ENCODE results near the gene ADPRH. TPM values are rescaled to one million over a fixed set of nuclear protein-coding genes. Genes with fewer than 3 reads are reported as not detected.

The ADPRH gene
- total and polyA plus RNA-seq, 7 donors = 1.2 to 11.6 (median 7.2) TPM

DNA sequence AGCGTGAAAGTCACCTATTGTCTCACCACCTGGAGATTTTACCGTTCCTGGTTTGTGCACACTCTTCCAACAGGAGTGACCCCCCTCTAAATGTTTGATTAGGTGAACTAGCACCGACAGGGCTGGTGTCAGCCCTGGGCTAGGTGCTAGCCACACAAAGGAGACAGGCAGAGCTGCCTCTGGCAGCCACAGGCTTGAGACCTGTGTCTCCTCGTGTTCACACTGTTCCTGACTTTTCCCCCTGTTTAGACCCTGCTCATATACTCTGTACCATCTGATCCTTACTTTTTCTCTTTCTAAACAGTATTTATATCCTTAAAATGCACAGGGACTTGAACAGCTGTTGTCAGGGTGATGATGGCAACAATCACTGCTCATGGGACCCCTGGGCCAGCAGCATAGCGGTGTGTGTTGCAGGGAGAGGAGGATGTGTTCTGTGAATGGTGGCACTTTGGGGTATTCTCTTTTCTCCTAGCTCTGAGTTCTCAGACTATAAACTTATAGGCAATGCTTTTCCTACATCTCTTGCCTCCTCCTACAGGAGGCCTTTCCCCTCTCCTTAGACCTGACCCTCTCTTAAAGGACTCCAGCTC lies 25.4 kb upstream of the ADPRH start:
- H3K4me1 ChIP-seq = no peaks in the 10 kb centered on the region
- H3K27me3 ChIP-seq = no peaks in the 10 kb centered on the region
- TF ChIP-seq, protein P1, sequence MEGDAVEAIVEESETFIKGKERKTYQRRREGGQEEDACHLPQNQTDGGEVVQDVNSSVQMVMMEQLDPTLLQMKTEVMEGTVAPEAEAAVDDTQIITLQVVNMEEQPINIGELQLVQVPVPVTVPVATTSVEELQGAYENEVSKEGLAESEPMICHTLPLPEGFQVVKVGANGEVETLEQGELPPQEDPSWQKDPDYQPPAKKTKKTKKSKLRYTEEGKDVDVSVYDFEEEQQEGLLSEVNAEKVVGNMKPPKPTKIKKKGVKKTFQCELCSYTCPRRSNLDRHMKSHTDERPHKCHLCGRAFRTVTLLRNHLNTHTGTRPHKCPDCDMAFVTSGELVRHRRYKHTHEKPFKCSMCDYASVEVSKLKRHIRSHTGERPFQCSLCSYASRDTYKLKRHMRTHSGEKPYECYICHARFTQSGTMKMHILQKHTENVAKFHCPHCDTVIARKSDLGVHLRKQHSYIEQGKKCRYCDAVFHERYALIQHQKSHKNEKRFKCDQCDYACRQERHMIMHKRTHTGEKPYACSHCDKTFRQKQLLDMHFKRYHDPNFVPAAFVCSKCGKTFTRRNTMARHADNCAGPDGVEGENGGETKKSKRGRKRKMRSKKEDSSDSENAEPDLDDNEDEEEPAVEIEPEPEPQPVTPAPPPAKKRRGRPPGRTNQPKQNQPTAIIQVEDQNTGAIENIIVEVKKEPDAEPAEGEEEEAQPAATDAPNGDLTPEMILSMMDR (IDR thresholded peaks at IDR 0.05) = no peak
- TF ChIP-seq POLR2AphosphoS5 (IDR thresholded peaks at IDR 0.05) (no peak), POLR2A (IDR thresholded peaks at IDR 0.05) (no peak), EP300 (IDR thresholded peaks at IDR 0.05) (no peak)
- H3K27ac ChIP-seq = no peak overlapping the region
- H3K36me3 ChIP-seq = no peaks in the 10 kb centered on the region
- intact Hi-C loops (cut with DNase I) = no loop called here
- 63 to 68% methylated on average over 5 of the region's 5 CpGs for WGBS, 2 donors
- DNase-seq = no peak
- H3K4me3 ChIP-seq = no peak overlapping the region
- H3K9me3 ChIP-seq = no peaks in the 10 kb centered on the region

GRCh38 chr3:119555309-119555735 lies 24.0 kb upstream of the ADPRH start:
- 56 to 58% methylated on average over 4 of the region's 4 CpGs for WGBS, 2 donors
- H3K4me3 ChIP-seq = no peak overlapping the region
- DNase-seq = no peak
- intact Hi-C loops (cut with DNase I) = no loop called here
- no peak overlapping the region for H3K27ac ChIP-seq
- no peaks in the 10 kb centered on the region for H3K9me3 ChIP-seq
- no peaks in the 10 kb centered on the region for H3K27me3 ChIP-seq
- no peaks in the 10 kb centered on the region for H3K36me3 ChIP-seq
- no peaks in the 10 kb centered on the region for H3K4me1 ChIP-seq
- no peak for TF ChIP-seq POLR2AphosphoS5 (IDR thresholded peaks at IDR 0.05)
- TF ChIP-seq, protein P1 (IDR thresholded peaks at IDR 0.05) = no peak
- no peak for TF ChIP-seq EP300 (IDR thresholded peaks at IDR 0.05)
- TF ChIP-seq POLR2A (IDR thresholded peaks at IDR 0.05) = no peak

GRCh38 chr3:119555929-119556328 lies 23.4 kb upstream of the ADPRH start:
- Histone ChIP-seq H3K4me3 (no peak overlapping the region), H3K27ac (no peak overlapping the region), H3K4me1 (no peaks in the 10 kb centered on the region), H3K36me3 (no peaks in the 10 kb centered on the region), H3K27me3 (no peaks in the 10 kb centered on the region), H3K9me3 (no peaks in the 10 kb centered on the region)
- intact Hi-C loops (cut with DNase I) = no loop called here
- TF ChIP-seq EP300 (IDR thresholded peaks at IDR 0.05) (no peak), POLR2A (IDR thresholded peaks at IDR 0.05) (no peak), POLR2AphosphoS5 (IDR thresholded peaks at IDR 0.05) (no peak)
- TF ChIP-seq, protein P1 (IDR thresholded peaks at IDR 0.05) = no peak
- no peak for DNase-seq
- 80 to 92% methylated on average over 1 of the region's 1 CpG for WGBS, 2 donors

- intact Hi-C loops (cut with DNase I) = no loop called here
- 87 to 89% methylated on average over 7 of the region's 7 CpGs for WGBS, 2 donors
- Histone ChIP-seq H3K27ac (no peak overlapping the region), H3K9me3 (no peaks in the 10 kb centered on the region), H3K36me3 (no peaks in the 10 kb centered on the region), H3K27me3 (no peaks in the 10 kb centered on the region), H3K4me3 (no peak overlapping the region), H3K4me1 (no peaks in the 10 kb centered on the region)
- no peak for TF ChIP-seq POLR2A (IDR thresholded peaks at IDR 0.05)
- TF ChIP-seq, protein P1 (IDR thresholded peaks at IDR 0.05) = no peak
- TF ChIP-seq EP300 (IDR thresholded peaks at IDR 0.05) = no peak
- no peak for TF ChIP-seq POLR2AphosphoS5 (IDR thresholded peaks at IDR 0.05)
- no peak for DNase-seq
These were observed 22.0 kb upstream of the ADPRH start for GRCh38 chr3:119557192-119557876.
